ENCODE data around the gene RCOR2. TPM values are rescaled to one million over a fixed set of nuclear protein-coding genes. Genes with fewer than 3 reads are reported as not detected.
A peak's percentile ranks its signal among the peaks of the same experiment; 100 is the strongest.

The RCOR2 gene
- total and polyA plus RNA-seq, 2 of the 13 experiments (the other 11 are each of a cell fraction or from before 2014, with no cell fraction given), result 8.3 to 8.5 TPM

- TF ChIP-seq ARID4A (CRISPR knock-in tag; IDR thresholded peaks at IDR 0.05; ENCODE audit: borderline replicate concordance), result peak; percentile 40; the same call in 1 of the 2 replicates
- TF ChIP-seq ZNF276 (CRISPR knock-in tag; IDR thresholded peaks at IDR 0.05; ENCODE audit: low read depth), result 0 out of 2 replicates have a peak, but pooled peaks have one; percentile 2
- 0 out of 2 replicates have a peak, but pooled peaks have one; percentile 21 for TF ChIP-seq DRAP1 (CRISPR knock-in tag; IDR thresholded peaks at IDR 0.05)
- TF ChIP-seq ZNF761 (CRISPR knock-in tag; conservative IDR thresholded peaks at IDR 0.05), result 0 out of 2 replicates have a peak, but pooled peaks have one; percentile 14
- peak; percentile 53; the same call in 1 of the 2 replicates for TF ChIP-seq HDAC1 (CRISPR knock-in tag; IDR thresholded peaks at IDR 0.05)
- TF ChIP-seq NR2F6 (IDR thresholded peaks at IDR 0.05), result no peak
- no peak for TF ChIP-seq NR2F6 (CRISPR knock-in tag; IDR thresholded peaks at IDR 0.05)
- TF ChIP-seq ZSCAN20 (CRISPR knock-in tag; IDR thresholded peaks at IDR 0.05; ENCODE audit: borderline replicate concordance), result no peak
- TF ChIP-seq ZBTB33 (CRISPR knock-in tag; IDR thresholded peaks at IDR 0.05), result 0 out of 2 replicates have a peak, but pooled peaks have one; percentile 15
- TF ChIP-seq SOX5 (CRISPR knock-in tag; IDR thresholded peaks at IDR 0.05; ENCODE audit: borderline replicate concordance), result 0 out of 2 replicates have a peak, but pooled peaks have one; percentile 1
- peak; percentile 56; the same call in 1 of the 3 replicates for TF ChIP-seq MXI1 (IDR thresholded peaks at IDR 0.05; ENCODE audit: borderline replicate concordance, low read depth, low read length)
- TF ChIP-seq, protein P1, sequence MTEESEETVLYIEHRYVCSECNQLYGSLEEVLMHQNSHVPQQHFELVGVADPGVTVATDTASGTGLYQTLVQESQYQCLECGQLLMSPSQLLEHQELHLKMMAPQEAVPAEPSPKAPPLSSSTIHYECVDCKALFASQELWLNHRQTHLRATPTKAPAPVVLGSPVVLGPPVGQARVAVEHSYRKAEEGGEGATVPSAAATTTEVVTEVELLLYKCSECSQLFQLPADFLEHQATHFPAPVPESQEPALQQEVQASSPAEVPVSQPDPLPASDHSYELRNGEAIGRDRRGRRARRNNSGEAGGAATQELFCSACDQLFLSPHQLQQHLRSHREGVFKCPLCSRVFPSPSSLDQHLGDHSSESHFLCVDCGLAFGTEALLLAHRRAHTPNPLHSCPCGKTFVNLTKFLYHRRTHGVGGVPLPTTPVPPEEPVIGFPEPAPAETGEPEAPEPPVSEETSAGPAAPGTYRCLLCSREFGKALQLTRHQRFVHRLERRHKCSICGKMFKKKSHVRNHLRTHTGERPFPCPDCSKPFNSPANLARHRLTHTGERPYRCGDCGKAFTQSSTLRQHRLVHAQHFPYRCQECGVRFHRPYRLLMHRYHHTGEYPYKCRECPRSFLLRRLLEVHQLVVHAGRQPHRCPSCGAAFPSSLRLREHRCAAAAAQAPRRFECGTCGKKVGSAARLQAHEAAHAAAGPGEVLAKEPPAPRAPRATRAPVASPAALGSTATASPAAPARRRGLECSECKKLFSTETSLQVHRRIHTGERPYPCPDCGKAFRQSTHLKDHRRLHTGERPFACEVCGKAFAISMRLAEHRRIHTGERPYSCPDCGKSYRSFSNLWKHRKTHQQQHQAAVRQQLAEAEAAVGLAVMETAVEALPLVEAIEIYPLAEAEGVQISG (CRISPR knock-in tag; IDR thresholded peaks at IDR 0.05), result peak; percentile 65
- TF ChIP-seq GATAD1 (CRISPR knock-in tag; IDR thresholded peaks at IDR 0.05), result peak; percentile 62; the same call in 1 of the 2 replicates
- TF ChIP-seq, protein P2, sequence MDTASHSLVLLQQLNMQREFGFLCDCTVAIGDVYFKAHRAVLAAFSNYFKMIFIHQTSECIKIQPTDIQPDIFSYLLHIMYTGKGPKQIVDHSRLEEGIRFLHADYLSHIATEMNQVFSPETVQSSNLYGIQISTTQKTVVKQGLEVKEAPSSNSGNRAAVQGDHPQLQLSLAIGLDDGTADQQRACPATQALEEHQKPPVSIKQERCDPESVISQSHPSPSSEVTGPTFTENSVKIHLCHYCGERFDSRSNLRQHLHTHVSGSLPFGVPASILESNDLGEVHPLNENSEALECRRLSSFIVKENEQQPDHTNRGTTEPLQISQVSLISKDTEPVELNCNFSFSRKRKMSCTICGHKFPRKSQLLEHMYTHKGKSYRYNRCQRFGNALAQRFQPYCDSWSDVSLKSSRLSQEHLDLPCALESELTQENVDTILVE (CRISPR knock-in tag; IDR thresholded peaks at IDR 0.05), result peak; percentile 39; the same call in 1 of the 2 replicates
- TF ChIP-seq ZNF546 (CRISPR knock-in tag; conservative IDR thresholded peaks at IDR 0.05), result 0 out of 2 replicates have a peak, but pooled peaks have one; percentile 4
Observed at GRCh38 chr11:63916837-63917691, at the start of gene RCOR2 (continued).

Data from HepG2 (cell line).